ENCODE data around the gene IQSEC3.

DNA sequence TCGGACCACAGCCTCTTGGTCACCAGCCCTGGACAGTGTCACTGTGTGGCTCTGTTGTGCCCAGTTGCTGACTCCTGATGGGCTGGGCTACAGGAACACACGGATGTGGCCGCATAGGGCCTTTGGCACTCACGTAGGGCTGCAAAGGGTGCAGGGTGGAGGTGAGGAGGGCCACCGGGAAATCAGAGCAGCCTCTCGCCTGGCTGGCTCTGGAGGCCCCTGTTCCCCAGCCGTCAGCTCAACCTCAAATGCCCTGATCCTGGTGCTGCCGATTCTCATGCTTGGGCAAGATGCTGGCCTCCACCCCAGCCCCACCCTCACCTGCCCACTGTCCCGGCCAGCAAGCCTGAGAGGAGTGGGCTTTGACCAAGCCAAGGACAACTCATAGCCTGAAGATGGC, 88.4 kb downstream of the IQSEC3 start:
- TF ChIP-seq CTCF (conservative IDR thresholded peaks at IDR 0.05; ENCODE audit: low read length) (no peak), EZH2phosphoT487 (IDR thresholded peaks at IDR 0.05; ENCODE audit: borderline replicate concordance, low read depth, low read length) (no peak)

Data from OCI-LY7 (cell line).